Mesothelial cell of epicardium (in vitro differentiated cells): ENCODE results near the gene PTPRN2. TPM values are rescaled to one million over a fixed set of nuclear protein-coding genes. Genes with fewer than 3 reads are reported as not detected.

Experiments used
- DNase-seq, 2 experiments: peaks; one replicate each; pipeline ENCODE4 v3.0.0; 2021; ENCODE audit warnings: low spot score in 2 of 2; ENCODE audit not compliant: unreplicated experiment in 2 of 2
- H3K27ac Mint-ChIP-seq: 2 replicates; pipeline ENCODE4 v1.8.0; 2021; ENCODE audit warnings: mixed read lengths
- H3K27me3 Mint-ChIP-seq: 2 replicates; pipeline ENCODE4 v1.8.0; 2021; ENCODE audit warnings: low read depth, mixed read lengths
- H3K36me3 Mint-ChIP-seq: 2 replicates; pipeline ENCODE4 v1.8.0; 2021; ENCODE audit warnings: mixed read lengths
- H3K4me1 Mint-ChIP-seq: 2 replicates; pipeline ENCODE4 v1.8.0; 2021; ENCODE audit warnings: mixed read lengths
- H3K4me3 Mint-ChIP-seq: 2 replicates; pipeline ENCODE4 v1.8.0; 2021; ENCODE audit warnings: mild to moderate bottlenecking, moderate library complexity, mixed read lengths
- H3K9me3 Mint-ChIP-seq: 2 replicates; pipeline ENCODE4 v1.8.0; 2021; ENCODE audit warnings: mixed read lengths
- total RNA-seq: library from RNA; stranded (reverse); gene quantifications from 3 replicates; pipeline ENCODE4 v1.2.1, GENCODE V29; 2021
- TF ChIP-seq, protein P1 (sequence below): fragments of 200-600 bp; sonication (generic); IDR thresholded peaks from one replicate; pipeline ENCODE4 v1.5.0; 2021; ENCODE audit warnings: antibody characterized with exemption; ENCODE audit not compliant: unreplicated experiment

Gene PTPRN2
- total RNA-seq, 1 donor from 2014 or later: 2.2 TPM

DNA sequence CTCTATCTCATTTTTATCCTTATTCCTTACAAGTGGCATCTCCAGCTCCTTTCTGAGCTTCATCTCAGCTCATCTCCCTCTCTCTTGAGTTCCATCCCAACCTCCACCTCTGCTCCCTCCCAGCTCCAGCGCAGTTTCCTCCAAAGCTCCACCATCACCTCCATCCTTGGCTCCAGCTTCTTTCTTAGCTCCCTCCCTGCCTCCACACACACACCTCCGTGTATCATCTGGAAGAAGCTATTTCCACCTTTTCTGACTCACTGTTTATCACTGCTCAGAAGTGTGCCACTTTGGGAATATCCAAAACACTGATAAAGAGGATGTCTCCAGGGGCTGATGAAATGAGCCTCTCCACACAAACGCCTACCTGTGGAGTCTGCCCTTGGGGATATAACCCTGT, 481.4 kb downstream of the PTPRN2 start:
- DNase-seq: no peak
- no peaks in the 10 kb centered on the region for H3K36me3 Mint-ChIP-seq

DNA sequence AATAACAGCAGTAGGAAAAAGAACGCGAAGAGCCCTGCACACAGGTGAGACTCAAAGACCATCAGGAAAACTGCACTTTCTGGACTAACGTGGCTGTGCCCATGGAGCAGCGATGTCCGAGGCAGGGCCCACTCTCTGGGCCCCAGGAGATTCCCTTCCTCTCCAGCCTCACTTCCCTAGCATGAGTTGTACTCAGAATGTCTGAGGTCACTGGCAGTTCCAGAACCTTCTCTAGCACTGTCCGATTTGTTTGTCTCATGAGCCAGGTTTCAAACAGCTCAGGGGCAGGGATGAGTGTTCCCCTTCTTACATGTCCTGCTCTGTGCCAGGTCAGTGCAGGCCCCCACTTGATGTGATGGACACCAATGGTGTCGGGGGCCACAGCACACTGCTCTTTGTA, 484.2 kb downstream of the PTPRN2 start:
- DNase-seq: no peak
- no peaks in the 10 kb centered on the region for H3K27me3 Mint-ChIP-seq
- no peaks in the 10 kb centered on the region for H3K4me1 Mint-ChIP-seq
- no peak overlapping the region for H3K4me3 Mint-ChIP-seq
- H3K9me3 Mint-ChIP-seq: peaks cover 29% of the 10 kb centered on the region
- no peak overlapping the region for H3K27ac Mint-ChIP-seq
- TF ChIP-seq, protein P1, sequence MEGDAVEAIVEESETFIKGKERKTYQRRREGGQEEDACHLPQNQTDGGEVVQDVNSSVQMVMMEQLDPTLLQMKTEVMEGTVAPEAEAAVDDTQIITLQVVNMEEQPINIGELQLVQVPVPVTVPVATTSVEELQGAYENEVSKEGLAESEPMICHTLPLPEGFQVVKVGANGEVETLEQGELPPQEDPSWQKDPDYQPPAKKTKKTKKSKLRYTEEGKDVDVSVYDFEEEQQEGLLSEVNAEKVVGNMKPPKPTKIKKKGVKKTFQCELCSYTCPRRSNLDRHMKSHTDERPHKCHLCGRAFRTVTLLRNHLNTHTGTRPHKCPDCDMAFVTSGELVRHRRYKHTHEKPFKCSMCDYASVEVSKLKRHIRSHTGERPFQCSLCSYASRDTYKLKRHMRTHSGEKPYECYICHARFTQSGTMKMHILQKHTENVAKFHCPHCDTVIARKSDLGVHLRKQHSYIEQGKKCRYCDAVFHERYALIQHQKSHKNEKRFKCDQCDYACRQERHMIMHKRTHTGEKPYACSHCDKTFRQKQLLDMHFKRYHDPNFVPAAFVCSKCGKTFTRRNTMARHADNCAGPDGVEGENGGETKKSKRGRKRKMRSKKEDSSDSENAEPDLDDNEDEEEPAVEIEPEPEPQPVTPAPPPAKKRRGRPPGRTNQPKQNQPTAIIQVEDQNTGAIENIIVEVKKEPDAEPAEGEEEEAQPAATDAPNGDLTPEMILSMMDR: no peak
- no peaks in the 10 kb centered on the region for H3K36me3 Mint-ChIP-seq

More for the DNA sequence above, 481.4 kb downstream of the PTPRN2 start:
- no peaks in the 10 kb centered on the region for H3K27me3 Mint-ChIP-seq
- H3K4me3 Mint-ChIP-seq: no peak overlapping the region
- no peak overlapping the region for H3K27ac Mint-ChIP-seq
- H3K4me1 Mint-ChIP-seq: no peaks in the 10 kb centered on the region
- TF ChIP-seq, protein P1: no peak
- peaks cover 14% of the 10 kb centered on the region for H3K9me3 Mint-ChIP-seq

DNA sequence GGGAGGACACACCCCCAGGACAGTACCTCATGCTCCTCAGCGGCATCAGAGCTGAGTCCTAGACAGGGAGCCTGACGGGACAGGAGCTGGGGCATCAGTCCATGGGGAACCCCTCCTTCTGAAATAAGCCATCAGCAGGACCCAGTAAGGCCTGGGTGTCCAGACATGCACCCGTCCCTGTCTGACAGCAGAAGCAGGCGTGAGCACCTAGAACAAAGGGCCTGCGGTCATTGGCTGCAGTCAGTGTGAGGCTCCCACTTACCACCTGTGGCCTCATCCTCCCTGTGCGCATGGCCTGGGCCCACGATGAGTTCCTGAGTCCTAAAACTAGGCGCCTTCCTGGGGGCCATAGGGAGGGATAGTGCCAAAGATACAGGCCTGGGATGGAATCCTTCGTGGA, 484.7 kb downstream of the PTPRN2 start:
- H3K4me1 Mint-ChIP-seq: no peaks in the 10 kb centered on the region
- H3K4me3 Mint-ChIP-seq: no peak overlapping the region
- DNase-seq: no peak
- no peaks in the 10 kb centered on the region for H3K36me3 Mint-ChIP-seq
- H3K27ac Mint-ChIP-seq: no peak overlapping the region
- no peaks in the 10 kb centered on the region for H3K27me3 Mint-ChIP-seq
- H3K9me3 Mint-ChIP-seq: peaks cover 29% of the 10 kb centered on the region
- TF ChIP-seq, protein P1: no peak

DNA sequence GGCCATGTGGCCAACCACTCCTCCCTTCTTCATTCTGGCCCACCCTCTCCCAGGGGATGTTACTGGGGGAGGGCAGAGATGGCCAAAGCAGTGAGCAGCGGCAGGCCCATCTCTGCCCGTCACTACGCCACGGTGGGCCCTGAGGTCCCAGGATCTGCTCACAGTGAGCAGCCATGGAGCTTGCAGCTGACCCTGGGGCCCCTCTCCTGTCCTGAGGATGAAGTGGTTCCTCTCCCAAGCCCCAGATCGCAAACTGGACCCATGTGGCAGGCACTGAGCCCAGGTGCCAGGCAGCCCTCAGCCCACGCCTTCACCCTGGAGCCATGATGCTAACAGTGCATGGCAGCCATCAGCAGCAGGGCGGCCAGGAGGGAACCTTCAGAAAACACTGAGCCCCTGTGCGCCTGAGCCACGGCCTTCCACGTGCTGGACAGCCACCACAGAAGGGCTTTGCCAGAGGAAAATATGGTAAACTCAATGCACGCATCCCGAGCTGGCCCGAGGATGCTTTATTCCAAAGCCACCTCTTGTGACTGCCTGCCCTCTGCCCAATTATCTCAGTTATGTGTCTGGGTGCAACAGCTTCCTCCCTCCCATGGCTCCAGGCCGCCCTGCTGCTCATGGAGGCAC, 485.7 kb downstream of the PTPRN2 start:
- no peaks in the 10 kb centered on the region for H3K4me1 Mint-ChIP-seq
- H3K27me3 Mint-ChIP-seq: no peaks in the 10 kb centered on the region
- peaks cover 29% of the 10 kb centered on the region for H3K9me3 Mint-ChIP-seq
- no peak overlapping the region for H3K27ac Mint-ChIP-seq
- no peak overlapping the region for H3K4me3 Mint-ChIP-seq
- H3K36me3 Mint-ChIP-seq: no peaks in the 10 kb centered on the region
- TF ChIP-seq, protein P1: no peak
- no peak for DNase-seq

DNA sequence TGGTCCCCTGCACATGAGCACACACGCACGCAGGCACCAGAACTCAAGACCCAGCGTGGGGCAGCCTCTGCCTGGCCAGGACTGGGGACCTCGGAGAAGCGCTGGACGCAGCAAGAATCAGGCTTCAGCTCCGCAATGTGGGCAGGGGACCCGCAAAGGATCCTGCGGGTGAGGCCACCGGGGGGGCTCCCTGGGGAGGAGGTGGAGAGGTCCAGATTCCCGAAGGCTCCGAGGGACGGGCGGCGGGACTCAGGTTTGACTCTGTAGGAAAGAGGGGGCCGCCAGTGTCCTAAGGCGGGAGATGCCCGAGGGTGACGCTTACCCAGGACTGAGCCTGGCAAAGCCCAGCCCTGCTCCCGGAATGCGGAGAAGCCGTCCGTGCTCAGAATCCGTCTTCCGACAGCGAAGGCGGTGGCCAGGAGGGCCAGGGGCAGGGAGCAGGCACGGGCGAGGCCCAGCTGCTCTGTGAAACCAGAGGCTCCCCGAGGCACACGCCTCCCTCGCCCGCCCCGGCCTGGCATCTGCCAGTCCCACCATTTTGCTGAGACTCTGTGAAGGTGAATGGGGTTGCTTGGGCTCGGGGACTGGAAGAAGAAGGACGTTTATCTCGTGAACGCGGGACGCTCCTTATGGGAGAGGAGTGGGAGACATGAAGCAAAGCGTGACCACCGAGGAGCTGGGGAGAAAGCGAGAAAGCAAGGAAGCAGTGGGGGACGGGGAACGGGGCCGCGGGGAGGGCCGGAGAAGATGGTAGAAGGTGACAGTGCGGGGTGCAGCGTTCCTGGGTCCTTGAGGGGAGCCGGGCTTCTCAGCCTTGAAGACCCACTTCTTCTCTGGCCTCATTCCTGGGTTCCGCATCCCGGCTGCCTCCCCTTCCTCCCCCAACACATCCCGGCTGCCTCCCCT, 489.2 kb downstream of the PTPRN2 start:
- Mint-ChIP-seq H3K27ac (no peak overlapping the region), H3K36me3 (no peaks in the 10 kb centered on the region), H3K4me1 (no peaks in the 10 kb centered on the region), H3K27me3 (no peaks in the 10 kb centered on the region), H3K4me3 (no peak overlapping the region), H3K9me3 (peaks cover 30% of the 10 kb centered on the region)
- TF ChIP-seq, protein P1: no peak
- DNase-seq: no peak
